ENCODE data around the gene PRKD2.

- TF ChIP-seq GATA2 (IDR thresholded peaks at IDR 0.05; ENCODE audit: low read depth, low read length) (no peak), GATA3 (IDR thresholded peaks at IDR 0.05; ENCODE audit: low read depth, low read length) (no peak)
These were observed 48.3 kb downstream of the PRKD2 start for GRCh38 chr19:46668662-46669061.
